GM12891 (cell line): ENCODE data around the gene ARHGAP24.

Experiments
- DNase-seq: peaks from one replicate; pipeline ENCODE4 v3.0.0; 2011; ENCODE audit warnings: low spot score; ENCODE audit not compliant: insufficient read length
- FAIRE-seq: peaks from 2 replicates; lab custom pipeline; 2011; peaks lifted over from hg19 to GRCh38; lab: Jason Lieb, UNC
- PAX5 ChIP-seq: IDR thresholded peaks from 2 replicates; pipeline ENCODE4 v1.6.1; 2011; ENCODE audit warnings: low read length, moderate library complexity, mild to moderate bottlenecking; ENCODE audit not compliant: insufficient read depth, severe bottlenecking
- POLR2A ChIP-seq: IDR thresholded peaks from 2 replicates; pipeline ENCODE4 v1.6.1; 2011; ENCODE audit warnings: low read depth, low read length, control low read depth
- POLR2AphosphoS5 ChIP-seq: IDR thresholded peaks from 2 replicates; pipeline ENCODE4 v1.6.1; 2011; ENCODE audit warnings: low read depth, low read length, control low read depth
- POU2F2 ChIP-seq: IDR thresholded peaks from 2 replicates; pipeline ENCODE4 v1.6.1; 2011; ENCODE audit warnings: low read depth, mild to moderate bottlenecking, control low read depth, low read length, moderate library complexity
- SPI1 ChIP-seq: IDR thresholded peaks from 2 replicates; pipeline ENCODE4 v1.6.1; 2011; ENCODE audit warnings: low read depth, low read length, control low read depth
- TAF1 ChIP-seq: IDR thresholded peaks from 2 replicates; pipeline ENCODE4 v1.6.1; 2011; ENCODE audit warnings: low read depth, low read length, control low read depth

Gene ARHGAP24

GRCh38 chr4:85573270-85573669, 98.3 kb downstream of the ARHGAP24 start:
- FAIRE-seq (no peak), DNase-seq (no peak)
- TF ChIP-seq POU2F2 (no peak), POLR2A (no peak), TAF1 (no peak), POLR2AphosphoS5 (no peak), SPI1 (no peak)

- TF ChIP-seq POLR2AphosphoS5 = no peak
- TF ChIP-seq POLR2A = no peak
- no peak for TF ChIP-seq TAF1
- TF ChIP-seq PAX5 = no peak
- no peak for TF ChIP-seq SPI1
- TF ChIP-seq POU2F2 = no peak
- DNase-seq (no peak), FAIRE-seq (no peak)
Observed at GRCh38 chr4:85577307-85577706, 102.4 kb downstream of the ARHGAP24 start.

GRCh38 chr4:85579942-85580341, 105.0 kb downstream of the ARHGAP24 start:
- DNase-seq = no peak
- TF ChIP-seq POLR2AphosphoS5 (no peak), SPI1 (no peak), POU2F2 (no peak), PAX5 (no peak)
- FAIRE-seq = no peak

- no peak for DNase-seq
- no peak for FAIRE-seq
- TF ChIP-seq TAF1 = no peak
- no peak for TF ChIP-seq SPI1
- no peak for TF ChIP-seq POU2F2
- no peak for TF ChIP-seq POLR2A
- no peak for TF ChIP-seq POLR2AphosphoS5
- TF ChIP-seq PAX5 = no peak
Observed at GRCh38 chr4:85580489-85580888, 105.5 kb downstream of the ARHGAP24 start.

GRCh38 chr4:85587952-85588351, 113.0 kb downstream of the ARHGAP24 start:
- FAIRE-seq = no peak

GRCh38 chr4:85591406-85592098, 116.6 kb downstream of the ARHGAP24 start:
- TF ChIP-seq TAF1 = no peak
- no peak for TF ChIP-seq POU2F2
- no peak for TF ChIP-seq PAX5
- no peak for TF ChIP-seq POLR2A
- TF ChIP-seq POLR2AphosphoS5 = no peak
- no peak for TF ChIP-seq SPI1
- DNase-seq (no peak), FAIRE-seq (peak; percentile 43)

More at GRCh38 chr4:85587952-85588351, 113.0 kb downstream of the ARHGAP24 start:
- no peak for TF ChIP-seq POLR2A
- no peak for DNase-seq

- DNase-seq (no peak), FAIRE-seq (no peak)
- TF ChIP-seq POU2F2 = no peak
- TF ChIP-seq SPI1 = no peak
- TF ChIP-seq PAX5 = no peak
- TF ChIP-seq POLR2A = no peak
- no peak for TF ChIP-seq POLR2AphosphoS5
- TF ChIP-seq TAF1 = no peak
Observed at GRCh38 chr4:85595098-85595775, 120.3 kb downstream of the ARHGAP24 start.

GRCh38 chr4:85595796-85596559, 121.0 kb downstream of the ARHGAP24 start:
- TF ChIP-seq POLR2A (no peak), POLR2AphosphoS5 (no peak), PAX5 (no peak), TAF1 (no peak), SPI1 (no peak), POU2F2 (no peak)
- DNase-seq (no peak), FAIRE-seq (no peak)

- no peak for TF ChIP-seq POU2F2
- TF ChIP-seq PAX5 = no peak
- no peak for TF ChIP-seq TAF1
- TF ChIP-seq POLR2A = no peak
- no peak for TF ChIP-seq POLR2AphosphoS5
- TF ChIP-seq SPI1 = no peak
- DNase-seq (no peak), FAIRE-seq (no peak)
Observed at GRCh38 chr4:85598936-85599335, 124.0 kb downstream of the ARHGAP24 start.

- DNase-seq = no peak
- no peak for FAIRE-seq
- no peak for TF ChIP-seq POU2F2
- TF ChIP-seq SPI1 = no peak
- TF ChIP-seq TAF1 = no peak
- TF ChIP-seq PAX5 = no peak
- no peak for TF ChIP-seq POLR2A
- no peak for TF ChIP-seq POLR2AphosphoS5
Observed at GRCh38 chr4:85600501-85600900, 125.6 kb downstream of the ARHGAP24 start.
